Fibroblast of skin of scalp (primary cell): Measurements from ENCODE around the gene HHATL.
"Not testable (repeated sequence)": the region's sequence is repeated elsewhere in the genome, so short reads cannot be mapped to it uniquely, and the experiment has no call there.

Experiments used
- DNase-seq: peaks from one replicate; pipeline ENCODE4 v3.0.0-alpha.2; 2013

HHATL gene

GRCh38 chr3:42734263-42734860 is 31.8 kb upstream of the HHATL start:
- DNase-seq = no peak

GRCh38 chr3:42733501-42734262 is 31.1 kb upstream of the HHATL start:
- DNase-seq = no peak

GRCh38 chr3:42732829-42733459 is 30.3 kb upstream of the HHATL start:
- no peak for DNase-seq

- DNase-seq = no peak
Measured at GRCh38 chr3:42732196-42732828, 29.7 kb upstream of the HHATL start.

GRCh38 chr3:42731476-42732195 is 29.0 kb upstream of the HHATL start:
- no peak for DNase-seq

GRCh38 chr3:42730706-42731420 is 28.3 kb upstream of the HHATL start:
- DNase-seq = no peak

- DNase-seq = no peak
Measured at GRCh38 chr3:42730294-42730693, 27.7 kb upstream of the HHATL start.

GRCh38 chr3:42729404-42730145 is 27.0 kb upstream of the HHATL start:
- DNase-seq = no peak

- no peak for DNase-seq
Measured at GRCh38 chr3:42728668-42729364, 26.2 kb upstream of the HHATL start.

GRCh38 chr3:42728056-42728455 is 25.5 kb upstream of the HHATL start:
- no peak for DNase-seq

- no peak for DNase-seq
Measured at GRCh38 chr3:42725454-42725853, 22.9 kb upstream of the HHATL start.

GRCh38 chr3:42723219-42723618 is 20.6 kb upstream of the HHATL start:
- DNase-seq = no peak

- not testable (repeated sequence) for DNase-seq
Measured at GRCh38 chr3:42722442-42722841, 19.8 kb upstream of the HHATL start.

GRCh38 chr3:42721690-42722089 is 19.1 kb upstream of the HHATL start:
- DNase-seq = no peak

- no peak for DNase-seq
Measured at GRCh38 chr3:42720126-42720525, 17.5 kb upstream of the HHATL start.

GRCh38 chr3:42719002-42719401 is 16.4 kb upstream of the HHATL start:
- DNase-seq = no peak

- no peak for DNase-seq
Measured at GRCh38 chr3:42718338-42718737, 15.7 kb upstream of the HHATL start.

GRCh38 chr3:42717306-42717705 is 14.7 kb upstream of the HHATL start:
- DNase-seq = no peak

- no peak for DNase-seq
Measured at GRCh38 chr3:42714171-42714852, 11.7 kb upstream of the HHATL start.

- no peak for DNase-seq
Measured at GRCh38 chr3:42713747-42714146, 11.1 kb upstream of the HHATL start.
